GM13976 (cell line): ENCODE measurements around the gene S100A7.

Experiments used
- DNase-seq: peaks from one replicate; pipeline ENCODE4 v3.0.0; 2012; ENCODE audit warnings: low spot score
- CTCF ChIP-seq: IDR thresholded peaks from 2 replicates; pipeline ENCODE4 v1.5.1; 2012; ENCODE audit warnings: borderline replicate concordance, mild to moderate bottlenecking; ENCODE audit not compliant: insufficient read depth; ENCODE audit errors: extremely low read depth, missing control alignments, control extremely low read depth
- in situ Hi-C: fragments of 300-500 bp; cut with MboI; formaldehyde crosslinking; loops from one replicate; pipeline ENCODE4 v1.12.0; 2022; ENCODE audit warnings: low sequenced_read_pairs, mixed read lengths, inconsistent platforms; ENCODE audit not compliant: unreplicated experiment

Gene S100A7

GRCh38 chr1:153478047-153478691, 17.7 kb upstream of the S100A7 start:
- DNase-seq = no peak
- in situ Hi-C loops = no loop called here
- no peak for TF ChIP-seq CTCF

- no peak for TF ChIP-seq CTCF
- in situ Hi-C loops = no loop called here
Observed at GRCh38 chr1:153476491-153477093, 16.1 kb upstream of the S100A7 start.

GRCh38 chr1:153475282-153475681, 14.8 kb upstream of the S100A7 start:
- no peak for TF ChIP-seq CTCF
- in situ Hi-C loops = no loop called here
- DNase-seq = no peak

More at GRCh38 chr1:153476491-153477093, 16.1 kb upstream of the S100A7 start:
- DNase-seq = no peak

GRCh38 chr1:153474347-153474746, 13.9 kb upstream of the S100A7 start:
- no peak for DNase-seq
- TF ChIP-seq CTCF = no peak
- in situ Hi-C loops = no loop called here

- in situ Hi-C loops = no loop called here
- no peak for TF ChIP-seq CTCF
- no peak for DNase-seq
Observed at GRCh38 chr1:153470707-153471106, 10.3 kb upstream of the S100A7 start.

GRCh38 chr1:153466908-153467307, 6.5 kb upstream of the S100A7 start:
- in situ Hi-C loops = no loop called here
- DNase-seq = no peak
- no peak for TF ChIP-seq CTCF
